GM19467 (cell line): ENCODE data around the gene HGD.
"Not testable (repeated sequence)": the region's sequence is repeated elsewhere in the genome, so short reads cannot be mapped to it uniquely, and the experiment has no call there.

ENCODE experiments used
- ATAC-seq: cut with Tn5 transposase; IDR thresholded peaks from one replicate; pipeline ENCODE4 v1.9.1; 2021; ENCODE audit warnings: mild to moderate bottlenecking, moderate library complexity; ENCODE audit not compliant: unreplicated experiment

HGD gene

GRCh38 chr3:120640231-120640630 is 41.8 kb downstream of the HGD start:
- ATAC-seq: no peak

GRCh38 chr3:120638820-120639219 is 43.2 kb downstream of the HGD start:
- not testable (repeated sequence) for ATAC-seq

GRCh38 chr3:120637851-120638559 is 44.0 kb downstream of the HGD start:
- ATAC-seq: no peak

- ATAC-seq: no peak
Measured at GRCh38 chr3:120636795-120637401, 45.1 kb downstream of the HGD start.

GRCh38 chr3:120634539-120634938 is 47.5 kb downstream of the HGD start:
- no peak for ATAC-seq

- no peak for ATAC-seq
Measured at GRCh38 chr3:120625159-120625586, 56.9 kb downstream of the HGD start.

GRCh38 chr3:120623727-120624093 is 58.3 kb downstream of the HGD start:
- ATAC-seq: no peak

- ATAC-seq: no peak
Measured at GRCh38 chr3:120622870-120623726, 58.9 kb downstream of the HGD start.

GRCh38 chr3:120622457-120622856 is 59.6 kb downstream of the HGD start:
- ATAC-seq: no peak

- not testable (repeated sequence) for ATAC-seq
Measured at GRCh38 chr3:120616745-120617144, 65.3 kb downstream of the HGD start.

- no peak for ATAC-seq
Measured at GRCh38 chr3:120615847-120616609, 66.0 kb downstream of the HGD start.

- ATAC-seq: no peak
Measured at GRCh38 chr3:120614765-120615164, 67.3 kb downstream of the HGD start.

- ATAC-seq: no peak
Measured at GRCh38 chr3:120608506-120608905, 73.5 kb downstream of the HGD start.

- no peak for ATAC-seq
Measured at GRCh38 chr3:120604784-120605183, 77.3 kb downstream of the HGD start.

GRCh38 chr3:120604382-120604781 is 77.7 kb downstream of the HGD start:
- ATAC-seq: no peak

- ATAC-seq: no peak
Measured at GRCh38 chr3:120602682-120603081, 79.4 kb downstream of the HGD start.

GRCh38 chr3:120601554-120601953 is 80.5 kb downstream of the HGD start:
- no peak for ATAC-seq

- ATAC-seq: no peak
Measured at GRCh38 chr3:120599211-120599610, 82.8 kb downstream of the HGD start.

GRCh38 chr3:120597445-120598049 is 84.5 kb downstream of the HGD start:
- peak; percentile 33 for ATAC-seq

- ATAC-seq: no peak
Measured at GRCh38 chr3:120596853-120597223, 85.2 kb downstream of the HGD start.
